Myocyte (in vitro differentiated cells): ENCODE results near the gene TSHB. TPM values are rescaled to one million over a fixed set of nuclear protein-coding genes. Genes with fewer than 3 reads are reported as not detected.
"Not testable (repeated sequence)": the region's sequence is repeated elsewhere in the genome, so short reads cannot be mapped to it uniquely, and the experiment has no call there.

Experiments used
- DNase-seq: peaks from one replicate; pipeline ENCODE4 v3.0.0-alpha.2; 2012; ENCODE audit warnings: low read depth
- polyA plus RNA-seq: library from polyadenylated mRNA; unstranded; fragments of >200 nt; gene quantifications from one replicate; pipeline ENCODE4 v1.2.1, GENCODE V29; 2012; ENCODE audit warnings: missing spikeins
- total RNA-seq: library from RNA; depleted of rRNA; stranded (reverse); fragments of >200 nt; gene quantifications from 2 replicates; pipeline ENCODE4 v1.2.3, GENCODE V29; 2014

The TSHB gene
- not detected in 2 replicates for total RNA-seq
- not detected for polyA plus RNA-seq

- DNase-seq, result no peak
Measured at GRCh38 chr1:115029526-115029925, at the start of gene TSHB. Gene TSHB (plus strand): TSS chr1:115029826. CDS start chr1:115033363, 3,537 bp downstream.

GRCh38 chr1:114982251-114982650, 47.4 kb upstream of the TSHB start:
- no peak for DNase-seq

GRCh38 chr1:114986286-114986685, 43.3 kb upstream of the TSHB start:
- DNase-seq, result no peak

GRCh38 chr1:114988095-114988494, 41.5 kb upstream of the TSHB start:
- DNase-seq, result no peak

- DNase-seq, result no peak
Measured at GRCh38 chr1:114997510-114998289, 31.9 kb upstream of the TSHB start.

- no peak for DNase-seq
Measured at GRCh38 chr1:115006191-115006590, 23.4 kb upstream of the TSHB start.

GRCh38 chr1:115012006-115012405, 17.6 kb upstream of the TSHB start:
- no peak for DNase-seq

- no peak for DNase-seq
Measured at GRCh38 chr1:115012434-115012833, 17.2 kb upstream of the TSHB start.

- DNase-seq, result no peak
Measured at GRCh38 chr1:115013792-115014191, 15.8 kb upstream of the TSHB start.

- not testable (repeated sequence) for DNase-seq
Measured at GRCh38 chr1:115019549-115019948, 10.1 kb upstream of the TSHB start.

GRCh38 chr1:115021145-115021544, 8.5 kb upstream of the TSHB start:
- no peak for DNase-seq

GRCh38 chr1:115023593-115023992, 6.0 kb upstream of the TSHB start:
- no peak for DNase-seq

GRCh38 chr1:115031595-115031994, 2.0 kb downstream of the TSHB start:
- DNase-seq, result no peak

- no peak for DNase-seq
Measured at GRCh38 chr1:115035652-115036051, 6.0 kb downstream of the TSHB start.

- no peak for DNase-seq
Measured at GRCh38 chr1:115036814-115037507, 7.3 kb downstream of the TSHB start.

GRCh38 chr1:115040501-115040900, 10.9 kb downstream of the TSHB start:
- DNase-seq, result no peak

- peak; percentile 11 for DNase-seq
Measured at GRCh38 chr1:115041654-115042053, 12.0 kb downstream of the TSHB start.

- no peak for DNase-seq
Measured at GRCh38 chr1:115046751-115047150, 17.1 kb downstream of the TSHB start.

- DNase-seq, result no peak
Measured at GRCh38 chr1:115051850-115052249, 22.2 kb downstream of the TSHB start.

- peak; percentile 64 for DNase-seq
Measured at GRCh38 chr1:115052454-115053083, 22.9 kb downstream of the TSHB start.

GRCh38 chr1:115056395-115056798, 26.8 kb downstream of the TSHB start:
- DNase-seq, result no peak

GRCh38 chr1:115057661-115058254, 28.1 kb downstream of the TSHB start:
- DNase-seq, result no peak
